Fibroblast of the aortic adventitia (primary cell): ENCODE results near the gene KRT36. TPM values are rescaled to one million over a fixed set of nuclear protein-coding genes. Genes with fewer than 3 reads are reported as not detected.
A peak's percentile ranks its signal among the peaks of the same experiment; 100 is the strongest.

Source experiments
- DNase-seq: peaks from one replicate; pipeline ENCODE4 v3.0.0-alpha.2; 2010; ENCODE audit warnings: low read depth
- H3K4me3 ChIP-seq: 2 replicates; pipeline ENCODE4 v1.5.1; 2011; ENCODE audit warnings: low read depth, mild to moderate bottlenecking, control low read depth, low read length, moderate library complexity
- CTCF ChIP-seq: IDR thresholded peaks from 2 replicates; pipeline ENCODE4 v1.5.1; 2011; ENCODE audit warnings: mild to moderate bottlenecking, low read length, control low read depth, inconsistent platforms; ENCODE audit not compliant: insufficient read depth
- small RNA-seq: library from RNA; depleted of rRNA; stranded (forward); fragments of <200 nt; gene quantifications from one replicate; pipeline ENCODE3, GENCODE V24; 2012
- total RNA-seq: library from RNA; depleted of rRNA; stranded (reverse); fragments of >200 nt; gene quantifications from 2 replicates; pipeline ENCODE4 v1.2.3, GENCODE V29; 2012; ENCODE audit warnings: low replicate concordance

The KRT36 gene
- total RNA-seq, 1 donor: not detected

- TF ChIP-seq CTCF: no peak
- no peak overlapping the region for H3K4me3 ChIP-seq
- DNase-seq: no peak
Observed at GRCh38 chr17:41444186-41444585, 45.5 kb downstream of the KRT36 start.

GRCh38 chr17:41442739-41443138 lies 47.0 kb downstream of the KRT36 start:
- peak; percentile 63 for DNase-seq
- TF ChIP-seq CTCF: no peak
- H3K4me3 ChIP-seq: no peak overlapping the region

DNA sequence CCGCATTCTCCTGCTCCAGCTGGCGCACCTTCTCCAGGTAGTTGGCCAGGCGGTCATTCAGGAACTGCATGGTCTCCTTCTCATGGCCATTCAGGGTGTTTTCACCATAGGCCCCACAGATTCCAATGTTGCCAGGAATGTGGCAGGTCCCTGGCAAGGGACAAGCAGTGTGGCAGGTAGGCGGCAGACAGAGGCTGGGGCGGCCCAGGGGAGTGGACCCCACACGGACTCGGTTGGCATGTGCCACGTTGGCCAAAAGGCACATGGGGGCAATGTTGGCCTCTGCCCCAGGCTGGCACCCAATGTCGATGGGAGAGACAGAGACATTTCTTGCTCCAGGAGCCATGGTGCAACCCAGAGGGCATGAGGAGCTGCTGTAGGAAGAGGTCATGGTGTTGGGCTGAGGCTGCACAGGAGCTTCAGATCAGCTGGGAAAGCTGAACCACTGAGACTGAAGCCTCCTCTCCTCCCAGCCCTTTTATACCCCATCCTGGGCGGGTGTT lies 49.1 kb downstream of the KRT36 start, which contains the start of gene KRT38:
KRT38 (minus strand) TSS at position 453 of the 503 bp plus-strand sequence; CDS start at position 391, 62 bp downstream.
- H3K4me3 ChIP-seq: no peak within 1 kb of the TSS
- no peak for TF ChIP-seq CTCF
- no peak for DNase-seq

DNA sequence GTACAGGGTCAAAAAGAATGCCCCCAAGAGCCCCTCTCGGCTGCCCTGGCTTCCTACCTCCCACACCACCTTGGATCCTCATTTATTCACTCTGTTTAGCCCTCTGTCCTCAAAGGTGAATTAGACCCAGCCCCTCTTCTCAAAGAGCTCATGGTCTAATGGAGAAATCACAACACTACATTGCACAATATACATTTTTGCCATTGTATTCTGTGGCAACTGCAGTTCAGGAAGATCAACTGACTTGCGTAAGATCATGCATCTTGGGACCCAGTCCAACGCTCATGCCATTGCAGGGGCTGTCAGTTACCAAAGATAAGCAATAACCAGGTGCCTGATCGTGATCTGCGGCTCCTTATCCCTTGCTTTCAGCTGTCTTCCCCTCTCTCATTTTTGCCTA lies 50.3 kb downstream of the KRT36 start:
- no peak overlapping the region for H3K4me3 ChIP-seq
- DNase-seq: no peak

DNA sequence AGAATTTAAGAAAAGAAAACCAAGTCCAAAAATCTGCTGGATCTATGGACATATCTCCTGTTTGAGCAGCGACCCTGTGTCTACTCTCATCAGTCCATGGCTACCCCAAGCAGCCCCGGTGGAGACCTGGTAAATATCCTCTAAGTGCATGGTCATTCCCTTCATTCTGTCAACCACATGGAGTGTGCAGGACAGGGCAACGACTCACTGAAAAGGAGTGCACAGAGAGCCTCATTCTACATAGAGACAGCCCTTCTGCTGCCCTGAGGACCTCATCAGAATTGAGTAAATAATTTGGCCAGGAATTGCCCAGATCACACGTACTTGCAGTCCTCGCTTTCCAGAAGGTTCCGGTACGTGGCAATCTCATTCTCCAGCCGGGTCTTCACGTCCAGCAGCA lies 51.9 kb downstream of the KRT36 start:
- no peak overlapping the region for H3K4me3 ChIP-seq
- DNase-seq: no peak
- TF ChIP-seq CTCF: no peak

More for the DNA sequence above, 50.3 kb downstream of the KRT36 start:
- no peak for TF ChIP-seq CTCF

GRCh38 chr17:41437254-41437653 lies 52.5 kb downstream of the KRT36 start:
- no peak for TF ChIP-seq CTCF
- no peak overlapping the region for H3K4me3 ChIP-seq
- no peak for DNase-seq

Small RNA genes within 50 kb of the gene (small RNA-seq; reads per million reads assigned to genes)
- gene RNU2-32P: 4.8 reads per million, percentile 88 among the genes with 10 or more reads in this experiment

Other genes starting within 250 kb of the KRT36 start
- gene KRTAP9-4, start 240.2 kb downstream of the KRT36 start, total RNA-seq: not detected in 2 replicates
- gene KRTAP9-9, start 234.5 kb downstream of the KRT36 start, total RNA-seq: not detected in 2 replicates
- not detected in 2 replicates for gene KRTAP9-6, start 224.5 kb downstream of the KRT36 start, total RNA-seq
- not detected in 2 replicates for gene KRTAP9-7, start 214.2 kb downstream of the KRT36 start, total RNA-seq
- not detected in 2 replicates for gene KRTAP29-1, start 187.1 kb downstream of the KRT36 start, total RNA-seq
- not detected in 2 replicates for gene KRTAP16-1, start 180.6 kb downstream of the KRT36 start, total RNA-seq
- gene KRTAP17-1, start 174.2 kb downstream of the KRT36 start, total RNA-seq: not detected in 2 replicates
- gene KRT33A, start 139.1 kb downstream of the KRT36 start, total RNA-seq: not detected in 2 replicates
- gene KRT33B, start 120.1 kb downstream of the KRT36 start, total RNA-seq: not detected in 2 replicates
- 0.45 TPM in 1 of 2 replicates, not detected in the other for gene KRT34, start 107.6 kb downstream of the KRT36 start, total RNA-seq
- 0.09 TPM in 1 of 2 replicates, not detected in the other for gene KRT31, start 92.3 kb downstream of the KRT36 start, total RNA-seq
- gene KRT37, start 65.3 kb downstream of the KRT36 start, total RNA-seq: not detected in 2 replicates
- gene KRT38, start 48.9 kb downstream of the KRT36 start, total RNA-seq: not detected in 2 replicates
- gene KRT32, start 22.5 kb downstream of the KRT36 start, total RNA-seq: 0.09 TPM in 1 of 2 replicates, not detected in the other
- not detected in 2 replicates for gene KRT35, start 8.8 kb downstream of the KRT36 start, total RNA-seq
- gene KRT13, start 15.7 kb upstream of the KRT36 start, total RNA-seq: not detected in 2 replicates
- 0.63 TPM in 1 of 2 replicates, not detected in the other for gene KRT15, start 29.0 kb upstream of the KRT36 start, total RNA-seq
- gene KRT19, start 38.4 kb upstream of the KRT36 start, total RNA-seq: 50.7 and 78.5 TPM in 2 replicates
- not detected in 2 replicates for gene KRT9, start 82.1 kb upstream of the KRT36 start, total RNA-seq
- gene KRT14, start 97.0 kb upstream of the KRT36 start, total RNA-seq: 0.82 and 1.3 TPM in 2 replicates
- gene KRT16, start 122.9 kb upstream of the KRT36 start, total RNA-seq: 0.98 and 2.0 TPM in 2 replicates
- gene KRT17, start 134.7 kb upstream of the KRT36 start, total RNA-seq: 0.57 TPM in 1 of 2 replicates, not detected in the other
- gene EIF1, start 199.0 kb upstream of the KRT36 start, total RNA-seq: 99.7 and 102 TPM in 2 replicates
- gene GAST, start 222.4 kb upstream of the KRT36 start, total RNA-seq: not detected in 2 replicates
- gene HAP1, start 244.7 kb upstream of the KRT36 start, total RNA-seq: under 0.01 TPM in 1 of 2 replicates, not detected in the other